Stomach (tissue), 19 donors: ENCODE measurements around the gene POLR3B. TPM values are rescaled to one million over a fixed set of nuclear protein-coding genes. Genes with fewer than 3 reads are reported as not detected.
A peak's percentile ranks its signal among the peaks of the same experiment; 100 is the strongest.

Source experiments
- DNase-seq, 2 donors: peaks; one replicate each; pipeline versions ENCODE4 v3.0.0 to v3.0.0-alpha.2; 2013 to 2019
- H3K27ac ChIP-seq, 5 donors: fragments of 200-600 bp in 4 of 5; sonication (generic) in 4 of 5; one replicate each; pipeline ENCODE4 v1.5.1; 2013 to 2019; ENCODE audit warnings: mild to moderate bottlenecking in 1 of 5, moderate library complexity in 1 of 5
- H3K27me3 ChIP-seq, 3 donors: fragments of 200-600 bp; sonication (generic); one replicate each; pipeline ENCODE4 v1.5.1; 2017 to 2019; ENCODE audit warnings: mixed run types in 1 of 3
- H3K36me3 ChIP-seq, 4 donors: fragments of 200-600 bp; sonication (generic); 1 replicate in 3 of 4; 2 replicates in 1 of 4; pipeline ENCODE4 v1.5.1; 2016 to 2019
- H3K4me1 ChIP-seq, 4 donors: fragments of 200-600 bp; sonication (generic); one replicate each; pipeline ENCODE4 v1.5.1; 2016 to 2019
- H3K4me3 ChIP-seq, 4 donors: fragments of 200-600 bp; sonication (generic) in 3 of 4; one replicate each; pipeline ENCODE4 v1.5.1; 2016 to 2019; ENCODE audit warnings: mild to moderate bottlenecking in 1 of 4
- H3K9me3 ChIP-seq, 4 donors: fragments of 200-600 bp; sonication (generic); one replicate each; pipeline ENCODE4 v1.5.1; 2016 to 2019
- CTCF ChIP-seq, 7 experiments: fragments of 450-650 bp in 4 of 7; fragments of 200-600 bp in 3 of 7; sonication (generic) in 3 of 7; IDR thresholded peaks; one replicate each; pipeline ENCODE4 v1.5.1; 2016 to 2019; ENCODE audit warnings: antibody characterized with exemption in 7 of 7, control low read depth in 2 of 7, mild to moderate bottlenecking in 1 of 7
- EP300 ChIP-seq: sonication (generic); formaldehyde crosslinking; IDR thresholded peaks from one replicate; pipeline ENCODE4 v1.6.1; 2017; ENCODE audit warnings: antibody characterized with exemption
- POLR2A ChIP-seq, 4 donors: fragments of 450-650 bp; IDR thresholded peaks; one replicate each; pipeline ENCODE4 v1.6.1; 2016; ENCODE audit warnings: antibody characterized with exemption in 4 of 4, control low read depth in 2 of 4, mild to moderate bottlenecking in 1 of 4, moderate library complexity in 1 of 4
- POLR2AphosphoS5 ChIP-seq, 3 donors: sonication (generic); formaldehyde crosslinking; IDR thresholded peaks; one replicate each; pipeline ENCODE4 v1.6.1; 2016; ENCODE audit warnings: antibody characterized with exemption in 3 of 3
- WGBS, 5 donors: extraction: QIAGEN DNeasy Blood & Tissue Kit in 3 of 5; methylation state at CpG; one replicate each; pipeline versions ENCODE4 v1.1.5 to v1.1.7; 2013 to 2018; 5-methylcytosine and 5-hydroxymethylcytosine counted together
- intact Hi-C: fragments of 100-400 bp; cut with DNase I; formaldehyde crosslinking; loops from one replicate; pipeline ENCODE4 v1.15.1; 2023; ENCODE audit warnings: low total_unique reads
- long read RNA-seq, 10 donors: transcript quantifications; one replicate each; lab custom pipeline, GENCODE V29; 2026
- polyA plus RNA-seq, 3 donors: library from polyadenylated mRNA; stranded (reverse); fragments of 200-250 nt; gene quantifications; one replicate each; pipeline ENCODE4 v1.2.3, GENCODE V29; 2013
- total RNA-seq, 5 donors: library from RNA; depleted of rRNA; stranded (reverse); fragments of >200 nt; gene quantifications; one replicate each; pipeline versions ENCODE4 v1.1.0 to v1.2.3, GENCODE V29; 2014 to 2016
- donor health status: healthy with polysubstance abuse.
- donor health status: Bipolar disorder and iron deficiency.
- donor health status: healthy.

Gene POLR3B
- 10 to 100 TPM in 2 of 5 donors, 1 to 10 TPM in 2, under 1 TPM in 1; 0.87 to 31.2 (median 8.8) TPM for total RNA-seq
- polyA plus RNA-seq, result 1 to 10 TPM; 2.3 to 2.9 (median 2.4) TPM
- long read RNA-seq, donor 1, result 0 reads
- long read RNA-seq, donor 2, result 0 reads
- long read RNA-seq, donor 3, result 0 reads
- long read RNA-seq, donor 4, result 0 reads
- long read RNA-seq, donor 5, result 0 reads
- long read RNA-seq, donor 6, result 0 reads
- long read RNA-seq, donor 7, full-length matches to known transcripts, result 1 of 1 reads
- long read RNA-seq, donor 7, partial matches to known transcripts, result 0 of 1 reads
- long read RNA-seq, donor 7, other reads (novel, unspliced or antisense), result 0 of 1 reads
- long read RNA-seq, donor 8, result 0 reads
- long read RNA-seq, donor 9, result 0 reads
- long read RNA-seq, donor 10, result 0 reads

GRCh38 chr12:106357549-106358395 lies at the start of gene POLR3B:
Gene POLR3B (plus strand): TSS chr12:106357748. CDS start chr12:106357880, 132 bp downstream.
- TF ChIP-seq POLR2AphosphoS5 (IDR thresholded peaks at IDR 0.05) (peak; percentile 65 to 82 (median 81)), CTCF (IDR thresholded peaks at IDR 0.05) (peak in 5 of 7 experiments; percentile 78 to 94 (median 86)), POLR2A (IDR thresholded peaks at IDR 0.05) (peak in 2 of 4 donors; percentile 44 to 73), EP300 (no peak)
- 0 to 1% (median 0%) methylated on average over 20 to 63 of the region's 63 CpGs for WGBS, 5 donors
- no peaks in the 10 kb centered on the region for H3K27me3 ChIP-seq
- peak within 1 kb of the TSS; percentile 91 to 95 (median 94) for H3K27ac ChIP-seq
- H3K36me3 ChIP-seq, result no peaks in the 10 kb centered on the region
- H3K9me3 ChIP-seq, result no peaks in the 10 kb centered on the region
- intact Hi-C loops, result no loop called here
- peak; percentile 96 to 98 for DNase-seq
- H3K4me1 ChIP-seq, result peaks cover 24 to 43% (median 33%) of the 10 kb centered on the region in 4 donors
- peak within 1 kb of the TSS; percentile 61 to 79 (median 73) for H3K4me3 ChIP-seq

GRCh38 chr12:106308121-106308520 lies 49.4 kb upstream of the POLR3B start:
- peaks cover 29 to 85% (median 60%) of the 10 kb centered on the region in 4 donors for H3K4me1 ChIP-seq
- no peak overlapping the region for H3K27ac ChIP-seq
- H3K4me3 ChIP-seq, result no peak overlapping the region
- 90 to 100% (median 93%) methylated on average over 1 of the region's 1 CpG for WGBS, 5 donors
- no peaks in the 10 kb centered on the region for H3K27me3 ChIP-seq
- intact Hi-C loops, result no loop called here
- peaks cover 6 to 26% (median 15%) of the 10 kb centered on the region in 4 donors for H3K36me3 ChIP-seq
- H3K9me3 ChIP-seq, result no peaks in the 10 kb centered on the region
- no peak for DNase-seq
- TF ChIP-seq POLR2AphosphoS5 (IDR thresholded peaks at IDR 0.05), result no peak
- TF ChIP-seq EP300, result no peak
- no peak for TF ChIP-seq CTCF (IDR thresholded peaks at IDR 0.05)
- TF ChIP-seq POLR2A (IDR thresholded peaks at IDR 0.05), result no peak

DNA sequence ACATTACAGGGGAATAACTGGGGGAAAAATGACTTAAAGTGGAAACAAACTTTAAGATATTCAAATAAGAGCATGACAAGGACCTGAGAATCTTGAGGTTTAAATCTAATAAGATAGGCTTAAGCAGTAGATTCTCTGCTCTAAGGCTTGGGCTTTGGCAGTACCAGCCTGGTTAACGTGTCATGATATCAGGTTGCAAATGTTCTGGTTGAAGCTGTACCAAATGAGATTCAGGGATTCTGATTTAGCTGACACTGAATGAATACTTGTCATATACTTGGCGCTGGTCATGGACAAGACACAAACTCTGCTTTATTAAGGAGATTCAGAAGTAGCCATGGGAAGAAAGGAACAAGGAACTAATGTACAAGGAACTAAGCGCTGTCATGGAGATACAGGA lies 48.9 kb upstream of the POLR3B start:
- Histone ChIP-seq H3K27ac (no peak overlapping the region), H3K9me3 (no peaks in the 10 kb centered on the region), H3K27me3 (no peaks in the 10 kb centered on the region), H3K4me1 (peaks cover 27 to 80% (median 56%) of the 10 kb centered on the region in 4 donors), H3K36me3 (peaks cover 6 to 31% (median 18%) of the 10 kb centered on the region in 4 donors), H3K4me3 (no peak overlapping the region)
- TF ChIP-seq EP300, result no peak
- TF ChIP-seq POLR2AphosphoS5 (IDR thresholded peaks at IDR 0.05), result no peak
- TF ChIP-seq POLR2A (IDR thresholded peaks at IDR 0.05), result no peak
- no peak for TF ChIP-seq CTCF (IDR thresholded peaks at IDR 0.05)
- DNase-seq, result no peak
- intact Hi-C loops, result no loop called here
- WGBS, 5 donors, result 91 to 96% (median 92%) methylated on average over 3 of the region's 3 CpGs
